ENCODE data around the gene EHMT1.
"Not testable (repeated sequence)": the region's sequence is repeated elsewhere in the genome, so short reads cannot be mapped to it uniquely, and the experiment has no call there.

EHMT1 gene

GRCh38 chr9:137694962-137695875 is 76.4 kb downstream of the EHMT1 start:
- DNase-seq = peak; percentile 25
- peak; percentile 36 for ATAC-seq

GRCh38 chr9:137696136-137696925 is 77.5 kb downstream of the EHMT1 start:
- DNase-seq (no peak), ATAC-seq (no peak)

GRCh38 chr9:137697193-137697592 is 78.4 kb downstream of the EHMT1 start:
- DNase-seq = no peak
- ATAC-seq = no peak

GRCh38 chr9:137697832-137698231 is 79.0 kb downstream of the EHMT1 start:
- no peak for ATAC-seq
- no peak for DNase-seq

GRCh38 chr9:137700911-137701310 is 82.1 kb downstream of the EHMT1 start:
- ATAC-seq = no peak
- DNase-seq = no peak

- ATAC-seq (no peak), DNase-seq (no peak)
These were observed 84.0 kb downstream of the EHMT1 start for GRCh38 chr9:137702615-137703379.

- DNase-seq (no peak), ATAC-seq (no peak)
These were observed 85.2 kb downstream of the EHMT1 start for GRCh38 chr9:137703842-137704508.

GRCh38 chr9:137705443-137705863 is 86.6 kb downstream of the EHMT1 start:
- DNase-seq = peak; percentile 62
- peak; percentile 79 for ATAC-seq

GRCh38 chr9:137705906-137706305 is 87.1 kb downstream of the EHMT1 start:
- ATAC-seq (no peak), DNase-seq (no peak)

- no peak for ATAC-seq
- no peak for DNase-seq
These were observed 88.6 kb downstream of the EHMT1 start for GRCh38 chr9:137707361-137707760.

GRCh38 chr9:137708590-137709284 is 89.9 kb downstream of the EHMT1 start:
- ATAC-seq (no peak), DNase-seq (no peak)

- no peak for DNase-seq
- no peak for ATAC-seq
These were observed 90.8 kb downstream of the EHMT1 start for GRCh38 chr9:137709411-137710101.

GRCh38 chr9:137710704-137711103 is 91.9 kb downstream of the EHMT1 start:
- no peak for ATAC-seq
- no peak for DNase-seq

- ATAC-seq = no peak
- no peak for DNase-seq
These were observed 92.9 kb downstream of the EHMT1 start for GRCh38 chr9:137711678-137712105.

- DNase-seq (no peak), ATAC-seq (no peak)
These were observed 96.5 kb downstream of the EHMT1 start for GRCh38 chr9:137715321-137715720.

GRCh38 chr9:137715866-137716693 is 97.3 kb downstream of the EHMT1 start:
- not testable (repeated sequence) for DNase-seq, ATAC-seq

- no peak for DNase-seq
- no peak for ATAC-seq
These were observed 98.0 kb downstream of the EHMT1 start for GRCh38 chr9:137716694-137717287.

- peak; percentile 24 for ATAC-seq
- no peak for DNase-seq
These were observed 99.0 kb downstream of the EHMT1 start for GRCh38 chr9:137717776-137718327.

GRCh38 chr9:137719194-137719593 is 100.4 kb downstream of the EHMT1 start:
- DNase-seq = no peak
- no peak for ATAC-seq

All from stimulated activated naive CD8-positive, alpha-beta T cell treated with anti-CD3 and anti-CD28 coated beads, Interleukin-15, Interleukin-2, amounts not matched to agents 100 U/mL and 50 U/mL, for 24 hours (primary cell).